Upper lobe of right lung (tissue), 1 donor: ENCODE results near the gene SLC30A1. TPM values are rescaled to one million over a fixed set of nuclear protein-coding genes. Genes with fewer than 3 reads are reported as not detected.

Experiments
- ATAC-seq: fragments of 200-7000 bp; cut with Tn5 transposase; one replicate; pipeline ENCODE4 v1.9.1; 2020; ENCODE audit warnings: mild to moderate bottlenecking, moderate library complexity
- DNase-seq: peaks from one replicate; pipeline ENCODE4 v3.0.0-alpha.2; 2020
- H3K27ac ChIP-seq: fragments of 200-600 bp; one replicate; pipeline ENCODE4 v1.8.0; 2022
- H3K27me3 ChIP-seq: fragments of 200-600 bp; one replicate; pipeline ENCODE4 v1.8.0; 2022; ENCODE audit warnings: mild to moderate bottlenecking
- H3K36me3 ChIP-seq: fragments of 200-600 bp; one replicate; pipeline ENCODE4 v1.8.0; 2022
- H3K4me1 ChIP-seq: fragments of 200-600 bp; one replicate; pipeline ENCODE4 v1.8.0; 2022
- H3K4me3 ChIP-seq: fragments of 200-600 bp; one replicate; pipeline ENCODE4 v1.8.0; 2022; ENCODE audit warnings: mild to moderate bottlenecking
- H3K9me3 ChIP-seq: fragments of 200-600 bp; one replicate; pipeline ENCODE4 v1.8.0; 2022
- CTCF ChIP-seq: fragments of 200-600 bp; IDR thresholded peaks from one replicate; pipeline ENCODE4 v1.8.0; 2022; ENCODE audit warnings: antibody characterized with exemption
- intact Hi-C: fragments of 100-400 bp; cut with DNase I; formaldehyde crosslinking; loops from one replicate; pipeline ENCODE4 v1.11.0; 2022
- total RNA-seq: library from RNA; stranded (reverse); fragmentation: NEBNext Ultra II Directional; extraction: Animal tissue kit (Norgen Biotek cat#: 25700); gene quantifications from one replicate; pipeline ENCODE4 v1.2.1, GENCODE V29; 2021
- donor health status: DM: no; HTN: yes; CAD: no; lungs with severe emphysema.

The SLC30A1 gene
- total RNA-seq, 1 donor from 2014 or later, result 15.6 TPM

GRCh38 chr1:211553549-211553948, 25.4 kb downstream of the SLC30A1 start:
- DNase-seq, result no peak
- no peak overlapping the region for H3K27ac ChIP-seq
- H3K4me1 ChIP-seq, result peaks cover 5% of the 10 kb centered on the region
- no peaks in the 10 kb centered on the region for H3K27me3 ChIP-seq
- H3K9me3 ChIP-seq, result no peaks in the 10 kb centered on the region
- no peak for TF ChIP-seq CTCF
- ATAC-seq, result no peak
- intact Hi-C loops, result no loop called here
- H3K4me3 ChIP-seq, result no peak overlapping the region
- no peaks in the 10 kb centered on the region for H3K36me3 ChIP-seq

- H3K27me3 ChIP-seq, result no peaks in the 10 kb centered on the region
- H3K4me1 ChIP-seq, result peaks cover 5% of the 10 kb centered on the region
- H3K27ac ChIP-seq, result no peak overlapping the region
- DNase-seq (no peak), ATAC-seq (peak; percentile 53)
- no peaks in the 10 kb centered on the region for H3K36me3 ChIP-seq
- H3K9me3 ChIP-seq, result no peaks in the 10 kb centered on the region
- no peak overlapping the region for H3K4me3 ChIP-seq
- intact Hi-C loops, result no loop called here
- no peak for TF ChIP-seq CTCF
Measured at GRCh38 chr1:211551638-211552460, 27.1 kb downstream of the SLC30A1 start.

DNA sequence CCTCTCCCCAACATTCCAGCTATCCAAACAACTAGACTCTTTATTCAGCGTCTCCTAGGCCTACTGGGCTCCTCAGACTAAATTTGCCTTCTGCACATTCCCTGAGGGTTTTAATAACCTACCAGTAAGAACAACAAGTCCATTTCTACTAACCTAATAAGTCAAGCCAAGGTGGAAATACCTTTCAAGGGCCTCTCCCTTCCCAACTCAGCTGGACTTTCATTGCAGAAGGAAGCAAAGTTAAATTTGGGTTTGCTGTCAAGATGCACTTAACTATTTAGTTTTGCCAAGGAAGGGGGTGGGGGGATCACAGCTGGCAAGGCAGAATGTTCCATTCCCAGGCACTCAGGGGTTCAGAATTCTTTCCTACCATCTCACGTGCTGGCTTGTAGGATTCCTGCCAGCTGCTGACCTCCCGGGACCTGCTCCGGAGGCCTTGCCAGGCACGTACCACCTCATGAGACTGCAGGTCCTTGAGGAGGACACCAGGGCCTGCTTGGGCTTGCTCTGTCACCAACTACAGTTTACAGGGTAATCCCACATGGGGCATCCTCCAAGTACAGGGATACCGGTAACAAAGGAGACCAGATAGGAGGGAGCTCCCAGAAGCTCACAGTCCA, 29.8 kb downstream of the SLC30A1 start:
- Histone ChIP-seq H3K36me3 (no peaks in the 10 kb centered on the region), H3K27me3 (no peaks in the 10 kb centered on the region), H3K9me3 (no peaks in the 10 kb centered on the region), H3K27ac (no peak overlapping the region), H3K4me3 (no peak overlapping the region), H3K4me1 (peaks cover 5% of the 10 kb centered on the region)
- no peak for DNase-seq
- ATAC-seq, result no peak
- intact Hi-C loops, result no loop called here
- TF ChIP-seq CTCF, result no peak

DNA sequence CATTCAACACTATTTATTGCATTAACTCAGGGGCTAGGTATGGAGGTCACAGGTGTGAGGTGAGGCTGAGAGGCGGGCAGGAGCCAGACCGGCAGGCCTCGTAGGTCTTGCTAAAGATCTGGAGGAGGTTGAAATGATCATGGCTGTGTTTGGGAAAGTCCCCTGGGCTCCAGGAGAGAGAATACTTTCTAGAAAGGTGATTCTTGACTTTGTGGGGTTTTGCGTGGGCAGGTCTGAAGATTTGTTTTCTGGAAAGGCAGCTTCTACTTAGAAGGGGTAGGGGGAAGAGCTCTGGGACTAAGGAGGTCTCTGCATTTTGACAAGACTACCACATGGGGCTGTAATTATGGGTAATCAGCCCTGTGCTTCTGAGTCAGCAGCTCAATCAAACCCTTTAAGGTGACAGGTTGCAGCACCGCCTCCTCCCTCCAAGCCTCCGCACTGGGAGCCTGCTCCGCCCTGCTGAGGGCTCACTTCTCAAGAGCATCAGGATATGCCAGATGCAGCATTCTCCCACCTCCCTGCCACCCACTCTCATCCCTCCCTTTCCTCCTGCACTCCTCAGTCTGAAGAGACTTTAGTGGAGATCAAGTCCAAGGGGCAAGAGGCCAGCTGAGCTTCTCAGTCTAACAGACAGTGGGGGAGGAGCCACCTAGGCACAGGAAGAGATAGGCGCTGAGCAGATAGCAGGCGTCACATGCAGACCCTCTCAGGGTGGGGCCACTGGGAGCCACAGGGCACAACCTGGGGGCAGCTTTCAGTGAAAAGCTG, 30.5 kb downstream of the SLC30A1 start:
- Histone ChIP-seq H3K27ac (no peak overlapping the region), H3K4me3 (no peak overlapping the region), H3K27me3 (no peaks in the 10 kb centered on the region), H3K36me3 (no peaks in the 10 kb centered on the region), H3K4me1 (peaks cover 5% of the 10 kb centered on the region), H3K9me3 (no peaks in the 10 kb centered on the region)
- TF ChIP-seq CTCF, result no peak
- intact Hi-C loops, result no loop called here
- ATAC-seq, result peak; percentile 46
- no peak for DNase-seq

GRCh38 chr1:211547710-211548109, 31.3 kb downstream of the SLC30A1 start:
- Histone ChIP-seq H3K27ac (no peak overlapping the region), H3K27me3 (no peaks in the 10 kb centered on the region), H3K4me3 (no peak overlapping the region), H3K9me3 (no peaks in the 10 kb centered on the region), H3K36me3 (no peaks in the 10 kb centered on the region), H3K4me1 (peaks cover 5% of the 10 kb centered on the region)
- intact Hi-C loops, result no loop called here
- no peak for ATAC-seq
- no peak for TF ChIP-seq CTCF
- no peak for DNase-seq
